ENCODE measurements around the gene STAP2. TPM values are rescaled to one million over a fixed set of nuclear protein-coding genes. Genes with fewer than 3 reads are reported as not detected.
"Not testable (repeated sequence)": the region's sequence is repeated elsewhere in the genome, so short reads cannot be mapped to it uniquely, and the experiment has no call there.

Gene STAP2
- total RNA-seq, 2 donors from 2014 or later: 1.9 to 3.3 TPM

DNA sequence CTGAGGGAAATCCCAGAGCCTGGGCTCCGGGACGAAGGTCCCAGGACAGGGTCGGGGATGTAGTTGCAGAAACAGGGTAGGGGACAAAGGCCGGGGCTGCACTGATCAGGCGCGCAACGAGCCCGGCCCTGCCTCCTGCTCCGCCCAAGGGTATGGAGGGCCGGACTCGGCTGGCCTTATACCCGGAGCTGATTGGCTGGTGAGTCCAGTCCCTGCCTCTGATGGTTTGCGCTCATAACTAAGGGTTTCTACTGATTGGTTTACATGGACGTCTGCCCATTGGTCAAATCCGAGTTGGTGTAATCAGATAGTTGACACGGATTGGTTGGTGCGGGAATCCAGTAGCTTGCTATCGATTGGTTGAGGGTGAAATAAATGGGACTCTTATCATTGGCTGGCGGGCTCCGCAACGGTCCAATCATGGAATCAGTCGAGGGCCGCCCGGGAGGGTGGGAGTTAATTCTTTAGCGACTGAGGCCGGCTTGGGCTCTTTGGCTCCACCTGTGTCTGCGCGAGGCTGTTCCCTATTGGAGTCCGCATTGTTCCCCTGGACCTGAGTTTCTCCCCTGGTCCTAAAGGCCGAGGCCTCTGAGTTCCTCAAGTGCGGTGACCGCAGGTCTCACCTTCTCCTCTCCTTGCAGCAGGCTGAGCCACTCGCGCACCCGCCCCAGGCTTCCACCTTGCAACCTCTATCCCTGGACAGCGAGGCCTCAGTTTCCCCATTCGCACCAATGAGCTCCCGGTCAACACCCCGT is 4.2 kb upstream of the STAP2 start:
- H3K27me3 Mint-ChIP-seq: no peaks in the 10 kb centered on the region
- ATAC-seq (peak; percentile 85), DNase-seq (peak; percentile 78 to 88 (median 81))
- H3K27ac Mint-ChIP-seq: peak overlapping the region; percentile 66
- peaks cover 23% of the 10 kb centered on the region for H3K4me1 Mint-ChIP-seq
- H3K4me3 Mint-ChIP-seq: peak overlapping the region; percentile 92
- H3K9me3 ChIP-seq (ENCODE audit: control insufficient read depth, low read length, poor library complexity, severe bottlenecking): no peaks in the 10 kb centered on the region
- H3K36me3 Mint-ChIP-seq (ENCODE audit: low read depth): peaks cover 4% of the 10 kb centered on the region

DNA sequence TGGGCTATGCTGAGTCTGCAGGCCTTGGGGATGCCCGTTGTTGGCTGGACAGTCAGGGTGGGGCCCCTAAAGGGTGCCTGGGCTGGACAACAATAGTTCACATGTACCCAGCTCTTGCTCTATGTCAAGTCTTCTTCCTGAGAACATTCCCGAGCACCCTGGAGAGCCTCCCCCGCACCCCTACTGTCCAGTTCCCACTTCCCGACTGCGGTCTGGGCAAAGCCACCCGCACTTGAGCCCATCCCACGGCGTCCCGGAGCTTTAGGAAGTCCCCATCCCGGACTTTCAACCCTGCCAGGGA is 3.6 kb upstream of the STAP2 start:
- ATAC-seq (no peak), DNase-seq (no peak)
- H3K4me3 Mint-ChIP-seq: peak overlapping the region; percentile 92
- H3K9me3 ChIP-seq (ENCODE audit: control insufficient read depth, low read length, poor library complexity, severe bottlenecking): no peaks in the 10 kb centered on the region
- H3K36me3 Mint-ChIP-seq (ENCODE audit: low read depth): peaks cover 4% of the 10 kb centered on the region
- H3K4me1 Mint-ChIP-seq: peaks cover 24% of the 10 kb centered on the region
- H3K27ac Mint-ChIP-seq: peak overlapping the region; percentile 66
- H3K27me3 Mint-ChIP-seq: no peaks in the 10 kb centered on the region

DNA sequence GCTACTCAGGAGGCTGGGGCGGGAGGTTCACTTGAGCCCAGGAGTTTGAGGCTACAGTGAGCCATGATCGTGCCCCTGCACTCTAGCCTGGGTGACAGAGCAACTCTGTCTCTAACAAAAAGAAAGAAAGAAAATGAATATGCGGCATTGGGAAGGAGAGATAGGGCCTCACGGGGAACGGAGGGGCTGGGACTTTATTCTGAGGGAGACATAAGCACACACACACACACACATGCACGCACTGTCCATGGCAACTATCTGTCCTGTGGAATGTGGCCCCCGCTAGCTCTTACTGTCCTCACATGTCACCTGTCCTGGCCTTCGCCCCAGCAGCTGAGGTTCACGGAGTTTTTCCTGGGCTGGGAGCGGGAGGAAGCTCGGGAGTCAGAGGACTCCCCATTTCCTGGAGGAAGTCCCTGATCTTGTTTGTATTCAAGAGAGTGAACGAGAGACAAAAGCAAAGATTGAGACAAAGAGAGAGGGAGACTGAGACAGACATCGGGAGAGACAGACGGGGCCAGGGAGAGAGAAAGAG is 654 bp downstream of the STAP2 start:
- Mint-ChIP-seq H3K27me3 (no peaks in the 10 kb centered on the region), H3K36me3 (ENCODE audit: low read depth) (peaks cover 5% of the 10 kb centered on the region), H3K27ac (peak overlapping the region; percentile 89), H3K4me3 (peak overlapping the region; percentile 97), H3K4me1 (peaks cover 15% of the 10 kb centered on the region)
- DNase-seq: no peak
- no peaks in the 10 kb centered on the region for H3K9me3 ChIP-seq (ENCODE audit: control insufficient read depth, low read length, poor library complexity, severe bottlenecking)
- ATAC-seq: no peak

DNA sequence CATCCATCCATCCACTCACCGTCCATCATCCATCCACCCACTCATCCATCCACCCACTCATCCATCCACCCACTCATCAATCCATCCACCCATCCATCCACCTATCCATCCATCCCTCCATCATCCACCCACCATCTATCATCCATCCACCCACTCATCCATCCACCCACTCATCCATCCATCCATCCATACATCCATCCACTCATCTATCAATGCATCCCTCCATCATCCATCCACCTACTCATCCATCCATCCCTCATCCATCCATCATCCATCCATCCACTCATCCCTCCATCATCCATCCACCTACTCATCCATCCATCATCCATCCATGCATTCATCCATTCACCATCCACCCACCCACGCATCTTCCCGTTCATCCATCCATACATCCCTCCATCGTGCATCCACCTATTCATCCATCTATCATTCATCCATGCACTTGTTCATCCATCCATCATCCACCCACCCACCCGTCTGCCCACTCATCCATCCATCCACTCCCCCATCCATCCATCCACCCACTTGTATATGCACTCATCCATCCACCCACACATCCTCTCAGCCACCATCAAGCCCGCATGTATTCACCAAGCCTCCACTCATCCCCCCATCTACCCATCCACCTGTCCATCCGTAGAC is 3.6 kb downstream of the STAP2 start:
- Mint-ChIP-seq H3K4me3 (no peak overlapping the region), H3K27ac (no peak overlapping the region), H3K4me1 (peaks cover 10% of the 10 kb centered on the region), H3K27me3 (no peaks in the 10 kb centered on the region), H3K36me3 (ENCODE audit: low read depth) (peaks cover 5% of the 10 kb centered on the region)
- ATAC-seq (no peak), DNase-seq (no peak)
- no peaks in the 10 kb centered on the region for H3K9me3 ChIP-seq (ENCODE audit: control insufficient read depth, low read length, poor library complexity, severe bottlenecking)

DNA sequence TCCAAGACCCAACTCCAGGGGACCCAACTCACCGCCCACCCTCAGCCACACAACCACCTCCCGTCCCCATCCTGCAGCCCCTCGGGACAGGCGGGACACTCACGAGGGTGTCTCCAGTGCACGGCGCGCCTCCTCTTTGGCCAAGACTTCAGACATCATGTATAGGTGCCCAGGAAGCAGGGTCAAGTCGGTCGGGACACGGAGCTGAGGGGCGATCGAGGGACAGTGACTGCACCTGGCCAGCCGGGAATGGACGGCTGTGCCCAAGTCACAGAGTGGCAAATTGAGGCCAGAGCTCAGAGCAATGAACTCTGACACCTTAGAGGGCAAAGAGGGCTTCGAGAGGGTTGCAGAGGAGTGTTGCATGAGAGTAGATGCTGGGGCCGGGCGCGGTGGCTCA is 8.8 kb downstream of the STAP2 start:
- Mint-ChIP-seq H3K36me3 (ENCODE audit: low read depth) (no peaks in the 10 kb centered on the region), H3K4me1 (peaks cover 17% of the 10 kb centered on the region), H3K27ac (no peak overlapping the region), H3K4me3 (no peak overlapping the region), H3K27me3 (no peaks in the 10 kb centered on the region)
- no peak for DNase-seq
- H3K9me3 ChIP-seq (ENCODE audit: control insufficient read depth, low read length, poor library complexity, severe bottlenecking): no peaks in the 10 kb centered on the region
- ATAC-seq: no peak

DNA sequence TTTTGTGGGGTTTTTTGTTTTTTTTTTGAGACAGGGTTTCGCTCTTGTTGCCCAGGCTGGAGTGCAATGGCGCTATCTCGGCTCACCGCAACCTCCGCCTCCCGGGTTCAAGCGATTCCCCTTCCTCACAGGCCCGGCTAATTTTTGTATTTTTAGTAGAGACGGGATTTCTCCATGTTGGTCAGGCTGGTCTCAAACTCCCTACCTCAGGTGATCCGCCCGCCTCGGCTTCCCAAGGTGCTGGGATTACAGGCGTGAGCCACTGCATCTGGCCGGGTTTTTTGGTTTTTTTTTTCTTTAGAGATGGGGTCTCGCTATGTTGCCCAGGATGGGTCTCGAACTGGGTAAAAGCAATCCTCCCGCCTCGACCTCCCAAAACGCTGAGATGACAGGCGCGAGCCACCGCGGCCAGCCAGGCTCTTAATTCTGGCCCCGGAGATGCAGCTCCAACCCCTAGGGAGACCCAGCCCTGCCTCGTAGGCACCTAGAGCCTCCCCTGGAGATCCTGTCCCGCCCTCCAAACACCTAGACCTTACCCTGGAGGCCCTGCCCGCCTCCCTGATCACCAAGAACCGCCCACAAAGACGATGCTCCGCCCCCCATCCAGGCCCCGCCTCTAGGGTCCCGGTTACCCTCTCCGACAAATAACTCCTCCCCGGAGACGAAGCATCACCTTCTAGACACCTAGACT is 9.5 kb downstream of the STAP2 start:
- DNase-seq; H3K27me3 Mint-ChIP-seq; H3K9me3 ChIP-seq (ENCODE audit: control insufficient read depth, low read length, poor library complexity, severe bottlenecking); ATAC-seq; H3K36me3 Mint-ChIP-seq (ENCODE audit: low read depth): not testable (repeated sequence)
- Mint-ChIP-seq H3K4me1 (peaks cover 17% of the 10 kb centered on the region), H3K27ac (peak overlapping the region; percentile 72), H3K4me3 (peak overlapping the region; percentile 89)

DNA sequence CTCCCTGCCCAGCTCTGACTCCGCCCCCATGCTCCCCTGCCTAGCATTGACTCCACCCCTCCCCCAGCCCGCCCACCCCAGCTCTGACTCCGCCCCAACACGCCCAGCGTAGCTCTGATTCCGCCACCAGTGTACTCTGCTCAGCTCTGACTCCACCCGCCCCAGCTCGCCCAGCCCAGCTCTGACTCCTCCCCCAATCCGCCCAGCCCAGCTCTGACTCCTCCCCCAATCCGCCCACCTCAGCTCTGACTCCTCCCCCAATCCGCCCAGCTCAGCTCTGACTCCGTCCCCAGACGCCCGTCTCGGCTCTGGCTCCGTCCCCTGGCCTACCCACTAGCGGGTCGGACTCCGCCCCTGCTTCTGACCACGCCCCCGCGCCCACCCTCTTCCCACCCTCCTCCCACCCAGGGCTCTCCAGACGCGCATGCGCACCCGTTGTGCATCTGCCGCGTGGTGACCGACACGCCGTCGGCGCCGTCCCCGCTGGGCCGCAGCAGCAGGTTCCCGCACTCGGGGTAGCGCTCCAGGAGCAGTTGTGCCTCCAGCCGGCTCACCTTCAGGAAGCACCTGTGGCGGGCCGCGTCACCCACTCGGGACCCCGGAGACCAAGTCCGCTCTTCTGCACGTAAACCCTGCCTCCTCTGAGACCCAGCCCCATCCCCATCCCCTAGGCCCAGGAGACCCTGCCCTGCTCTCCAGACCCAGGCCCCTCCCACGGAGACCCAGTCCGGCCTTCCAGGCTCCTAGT is 10.2 kb downstream of the STAP2 start:
- peak overlapping the region; percentile 89 for H3K4me3 Mint-ChIP-seq
- H3K36me3 Mint-ChIP-seq (ENCODE audit: low read depth): no peaks in the 10 kb centered on the region
- H3K27ac Mint-ChIP-seq: peak overlapping the region; percentile 72
- no peaks in the 10 kb centered on the region for H3K27me3 Mint-ChIP-seq
- peak; percentile 88 for ATAC-seq
- peak; percentile 84 to 90 (median 89) for DNase-seq
- peaks cover 17% of the 10 kb centered on the region for H3K4me1 Mint-ChIP-seq
- H3K9me3 ChIP-seq (ENCODE audit: control insufficient read depth, low read length, poor library complexity, severe bottlenecking): no peaks in the 10 kb centered on the region

DNA sequence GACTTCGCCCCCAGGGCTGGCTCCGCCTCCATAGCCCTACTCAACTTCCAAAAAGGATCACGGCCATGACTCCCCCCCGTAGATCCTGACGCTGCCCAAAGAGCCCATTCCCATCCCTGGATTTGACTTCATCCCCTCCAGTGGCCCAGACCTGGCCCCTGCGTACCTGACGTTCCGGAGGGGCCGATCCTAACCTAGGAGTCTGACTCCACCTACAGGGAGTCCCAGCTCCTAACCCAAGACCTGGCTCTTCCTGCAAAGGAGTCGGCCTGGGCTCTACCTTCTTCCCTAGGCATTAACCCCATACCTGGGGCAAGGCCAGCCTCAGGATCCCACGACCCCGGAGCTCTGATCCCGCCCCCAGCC is 10.8 kb downstream of the STAP2 start:
- Mint-ChIP-seq H3K36me3 (ENCODE audit: low read depth) (no peaks in the 10 kb centered on the region), H3K27me3 (no peaks in the 10 kb centered on the region), H3K4me3 (peak overlapping the region; percentile 89), H3K27ac (peak overlapping the region; percentile 72), H3K4me1 (peaks cover 17% of the 10 kb centered on the region)
- DNase-seq: no peak
- H3K9me3 ChIP-seq (ENCODE audit: control insufficient read depth, low read length, poor library complexity, severe bottlenecking): no peaks in the 10 kb centered on the region
- peak; percentile 20 for ATAC-seq

DNA sequence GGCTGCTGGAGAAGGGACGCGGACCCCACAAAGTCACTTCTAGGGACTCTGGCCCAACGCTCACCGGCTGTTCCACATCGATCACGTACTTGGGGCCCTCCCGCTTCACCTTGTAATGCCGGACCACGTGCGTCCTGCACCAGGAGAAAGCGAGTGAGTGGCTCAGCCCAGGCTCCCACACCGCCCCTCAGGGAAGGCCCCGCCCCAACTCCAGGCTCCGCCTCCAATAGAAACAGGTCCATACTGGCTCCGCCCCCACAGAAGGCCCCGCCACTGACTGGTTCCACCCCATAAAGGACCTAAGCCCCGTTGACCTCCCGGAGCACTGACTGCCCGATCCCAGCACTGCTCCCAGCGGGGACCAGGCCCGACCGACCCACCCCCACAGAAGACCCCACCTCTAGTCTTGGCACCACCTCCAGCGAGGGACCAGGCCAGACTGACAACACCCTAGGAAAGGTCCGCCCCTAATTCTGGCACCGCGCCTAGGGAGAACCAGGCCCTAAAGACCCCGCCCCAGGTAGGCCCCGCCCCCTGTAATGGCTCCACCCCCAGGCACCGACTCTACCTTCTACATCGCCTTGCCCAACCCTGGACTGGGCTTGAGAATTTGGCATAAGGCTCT is 11.3 kb downstream of the STAP2 start:
- Mint-ChIP-seq H3K36me3 (ENCODE audit: low read depth) (no peaks in the 10 kb centered on the region), H3K4me1 (peaks cover 17% of the 10 kb centered on the region), H3K4me3 (peak overlapping the region; percentile 89), H3K27ac (peak overlapping the region; percentile 72), H3K27me3 (no peaks in the 10 kb centered on the region)
- H3K9me3 ChIP-seq (ENCODE audit: control insufficient read depth, low read length, poor library complexity, severe bottlenecking): no peaks in the 10 kb centered on the region
- ATAC-seq (peak; percentile 35), DNase-seq (peak; percentile 43 to 48 (median 45))

DNA sequence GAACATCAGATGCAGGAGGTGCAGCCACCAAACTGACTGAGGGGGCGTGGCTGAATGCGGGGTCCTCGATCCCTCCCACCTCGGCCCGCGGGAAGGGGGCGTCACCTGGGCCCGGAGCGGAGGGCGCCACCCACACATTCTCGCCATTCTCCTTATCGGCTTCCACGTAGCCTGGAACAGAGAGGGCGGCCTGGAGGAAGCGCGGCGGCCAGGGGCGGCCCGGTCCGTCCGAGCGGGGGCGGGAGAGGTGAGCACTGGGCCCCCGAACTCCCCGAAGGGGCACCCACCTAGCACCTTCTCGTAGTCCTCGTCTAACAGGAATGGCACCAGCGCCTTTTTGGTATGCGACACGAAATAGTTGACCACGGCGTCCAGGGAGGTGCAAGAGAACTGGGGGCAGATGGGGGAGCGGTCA is 11.8 kb downstream of the STAP2 start:
- Mint-ChIP-seq H3K4me1 (peaks cover 17% of the 10 kb centered on the region), H3K27ac (peak overlapping the region; percentile 72), H3K27me3 (no peaks in the 10 kb centered on the region), H3K36me3 (ENCODE audit: low read depth) (no peaks in the 10 kb centered on the region), H3K4me3 (peak overlapping the region; percentile 89)
- no peaks in the 10 kb centered on the region for H3K9me3 ChIP-seq (ENCODE audit: control insufficient read depth, low read length, poor library complexity, severe bottlenecking)
- DNase-seq (no peak), ATAC-seq (no peak)

DNA sequence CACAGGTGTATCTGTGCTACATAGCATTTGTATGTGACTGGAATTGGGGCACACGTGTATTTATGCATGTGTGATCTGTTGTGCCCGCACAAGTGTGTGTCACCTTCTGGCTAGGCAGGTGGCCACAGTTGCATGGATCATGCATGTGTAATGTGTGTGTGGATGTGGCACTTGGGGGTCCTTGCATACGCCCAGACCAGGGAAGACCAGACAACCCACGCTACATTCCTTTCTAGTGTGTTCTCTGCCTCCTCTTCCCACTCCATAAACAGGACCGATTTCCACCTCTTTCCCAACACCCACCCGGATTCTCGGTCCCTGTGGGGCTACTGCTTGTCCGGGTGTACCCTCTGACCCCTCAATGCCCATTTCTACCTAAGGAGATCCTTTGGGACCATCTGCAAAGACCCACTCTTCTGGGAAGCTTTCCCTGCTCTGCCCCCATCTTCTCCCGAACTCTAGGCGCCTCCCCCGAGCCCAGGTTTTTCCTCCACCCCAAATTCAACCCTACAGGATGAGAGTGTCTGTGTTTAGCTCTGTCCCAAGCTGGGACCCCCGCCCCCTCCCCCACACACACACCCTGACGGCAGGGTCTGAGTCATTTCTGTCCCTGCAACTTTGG is 12.3 kb downstream of the STAP2 start:
- no peak overlapping the region for H3K27ac Mint-ChIP-seq
- no peaks in the 10 kb centered on the region for H3K36me3 Mint-ChIP-seq (ENCODE audit: low read depth)
- DNase-seq (no peak), ATAC-seq (no peak)
- H3K4me3 Mint-ChIP-seq: peak overlapping the region; percentile 85
- no peaks in the 10 kb centered on the region for H3K9me3 ChIP-seq (ENCODE audit: control insufficient read depth, low read length, poor library complexity, severe bottlenecking)
- H3K27me3 Mint-ChIP-seq: no peaks in the 10 kb centered on the region
- H3K4me1 Mint-ChIP-seq: peaks cover 17% of the 10 kb centered on the region

DNA sequence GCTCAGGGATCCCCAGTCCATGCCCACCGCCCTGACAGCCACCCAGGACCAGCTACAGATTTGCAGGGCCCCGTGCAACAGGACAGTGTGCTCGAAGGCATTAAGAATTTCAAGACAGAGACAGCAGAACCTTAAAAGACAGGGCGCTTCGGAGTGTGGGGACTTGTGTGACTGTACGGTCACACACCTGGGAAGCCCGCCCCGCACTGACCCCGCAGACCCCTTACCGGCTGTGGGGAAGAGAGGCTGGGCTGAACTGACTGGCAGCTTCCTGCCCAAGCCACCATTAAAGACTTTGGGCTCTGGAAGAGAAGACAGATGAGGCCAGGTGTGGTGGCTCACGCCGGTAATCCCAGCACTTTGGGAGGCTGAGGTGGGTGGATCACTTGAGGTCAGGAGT is 14.4 kb downstream of the STAP2 start:
- peaks cover 17% of the 10 kb centered on the region for H3K4me1 Mint-ChIP-seq
- H3K27ac Mint-ChIP-seq: no peak overlapping the region
- H3K4me3 Mint-ChIP-seq: no peak overlapping the region
- no peak for ATAC-seq
- H3K36me3 Mint-ChIP-seq (ENCODE audit: low read depth): no peaks in the 10 kb centered on the region
- no peaks in the 10 kb centered on the region for H3K27me3 Mint-ChIP-seq
- DNase-seq: no peak
- H3K9me3 ChIP-seq (ENCODE audit: control insufficient read depth, low read length, poor library complexity, severe bottlenecking): no peaks in the 10 kb centered on the region
